Measurements from ENCODE around the gene PDE3A.

PDE3A gene

DNA sequence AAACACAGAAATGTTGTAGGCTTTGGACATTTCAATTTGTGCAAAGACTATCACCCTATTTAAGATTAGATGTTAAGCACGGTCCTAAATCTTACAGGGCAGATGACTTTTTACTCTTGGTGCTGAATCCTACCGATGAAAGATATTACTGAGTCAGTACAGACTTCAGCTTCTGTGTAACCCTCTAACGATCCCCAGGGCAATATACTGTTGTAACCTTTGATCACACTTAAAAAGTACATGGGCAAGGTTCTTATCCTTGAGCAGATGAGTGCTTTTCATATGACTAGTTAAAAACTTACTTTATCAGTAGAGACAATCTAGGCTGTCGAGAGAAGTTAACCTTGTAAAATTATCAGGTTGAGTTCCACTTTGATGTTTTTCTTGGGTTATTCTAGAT is 22.5 kb downstream of the PDE3A start:
- TF ChIP-seq, protein P1, sequence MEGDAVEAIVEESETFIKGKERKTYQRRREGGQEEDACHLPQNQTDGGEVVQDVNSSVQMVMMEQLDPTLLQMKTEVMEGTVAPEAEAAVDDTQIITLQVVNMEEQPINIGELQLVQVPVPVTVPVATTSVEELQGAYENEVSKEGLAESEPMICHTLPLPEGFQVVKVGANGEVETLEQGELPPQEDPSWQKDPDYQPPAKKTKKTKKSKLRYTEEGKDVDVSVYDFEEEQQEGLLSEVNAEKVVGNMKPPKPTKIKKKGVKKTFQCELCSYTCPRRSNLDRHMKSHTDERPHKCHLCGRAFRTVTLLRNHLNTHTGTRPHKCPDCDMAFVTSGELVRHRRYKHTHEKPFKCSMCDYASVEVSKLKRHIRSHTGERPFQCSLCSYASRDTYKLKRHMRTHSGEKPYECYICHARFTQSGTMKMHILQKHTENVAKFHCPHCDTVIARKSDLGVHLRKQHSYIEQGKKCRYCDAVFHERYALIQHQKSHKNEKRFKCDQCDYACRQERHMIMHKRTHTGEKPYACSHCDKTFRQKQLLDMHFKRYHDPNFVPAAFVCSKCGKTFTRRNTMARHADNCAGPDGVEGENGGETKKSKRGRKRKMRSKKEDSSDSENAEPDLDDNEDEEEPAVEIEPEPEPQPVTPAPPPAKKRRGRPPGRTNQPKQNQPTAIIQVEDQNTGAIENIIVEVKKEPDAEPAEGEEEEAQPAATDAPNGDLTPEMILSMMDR (IDR thresholded peaks at IDR 0.05; ENCODE audit: insufficient read depth, low read length, poor library complexity, severe bottlenecking), result no peak
- no peaks in the 10 kb centered on the region for H3K36me3 ChIP-seq (ENCODE audit: control insufficient read depth, insufficient read depth, low read length)
- DNase-seq (ENCODE audit: extremely low read depth, insufficient read length), result no peak
- H3K4me3 ChIP-seq (replicated peaks; ENCODE audit: low read depth, low read length), result no peak overlapping the region
- H3K27me3 ChIP-seq (replicated peaks; ENCODE audit: control insufficient read depth, insufficient read depth, low read length), result no peaks in the 10 kb centered on the region

DNA sequence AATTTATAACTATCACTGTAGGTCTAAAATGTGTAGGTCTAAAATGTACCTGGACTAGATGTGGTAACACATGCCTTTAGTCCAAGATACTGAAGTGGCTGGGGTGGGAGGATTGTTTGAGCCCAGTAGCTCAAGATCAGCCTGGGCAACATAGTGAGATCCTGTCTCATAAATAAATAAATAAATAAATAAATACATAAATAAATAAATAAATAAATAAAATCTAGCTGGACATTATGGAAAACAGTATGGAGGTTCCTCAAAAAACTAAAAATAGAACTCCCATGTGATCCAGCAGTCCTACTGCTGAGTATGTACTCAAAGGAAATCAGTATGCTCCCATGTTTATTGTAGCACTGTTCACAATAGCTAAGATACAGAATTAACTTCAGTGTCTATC is 24.0 kb downstream of the PDE3A start:
- no peak overlapping the region for H3K4me3 ChIP-seq (replicated peaks; ENCODE audit: low read depth, low read length)
- H3K36me3 ChIP-seq (ENCODE audit: control insufficient read depth, insufficient read depth, low read length), result no peaks in the 10 kb centered on the region
- TF ChIP-seq, protein P1 (IDR thresholded peaks at IDR 0.05; ENCODE audit: insufficient read depth, low read length, poor library complexity, severe bottlenecking), result no peak
- H3K27me3 ChIP-seq (replicated peaks; ENCODE audit: control insufficient read depth, insufficient read depth, low read length), result no peaks in the 10 kb centered on the region
- no peak for DNase-seq (ENCODE audit: extremely low read depth, insufficient read length)

DNA sequence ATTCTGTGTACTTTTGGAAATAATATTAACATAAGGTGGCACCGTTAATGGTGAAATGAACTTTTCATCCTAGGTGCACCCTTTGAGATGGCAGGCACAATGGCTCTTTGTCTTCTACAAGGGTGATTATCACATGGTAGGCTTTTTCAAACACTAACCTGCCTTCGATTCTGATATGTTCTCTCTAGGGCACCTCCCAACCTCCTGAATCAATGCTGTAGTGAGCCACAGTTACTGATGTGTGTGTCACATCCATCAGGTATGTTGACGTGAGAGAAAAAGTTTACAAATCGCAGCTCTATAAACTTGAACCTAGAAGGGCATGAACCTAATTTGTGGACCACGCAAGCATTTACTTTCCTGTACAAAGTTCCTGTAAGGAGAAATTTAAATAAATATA is 25.4 kb downstream of the PDE3A start:
- no peak overlapping the region for H3K4me3 ChIP-seq (replicated peaks; ENCODE audit: low read depth, low read length)
- H3K36me3 ChIP-seq (ENCODE audit: control insufficient read depth, insufficient read depth, low read length), result no peaks in the 10 kb centered on the region
- DNase-seq (ENCODE audit: extremely low read depth, insufficient read length), result no peak
- TF ChIP-seq, protein P1 (IDR thresholded peaks at IDR 0.05; ENCODE audit: insufficient read depth, low read length, poor library complexity, severe bottlenecking), result no peak
- H3K27me3 ChIP-seq (replicated peaks; ENCODE audit: control insufficient read depth, insufficient read depth, low read length), result no peaks in the 10 kb centered on the region

DNA sequence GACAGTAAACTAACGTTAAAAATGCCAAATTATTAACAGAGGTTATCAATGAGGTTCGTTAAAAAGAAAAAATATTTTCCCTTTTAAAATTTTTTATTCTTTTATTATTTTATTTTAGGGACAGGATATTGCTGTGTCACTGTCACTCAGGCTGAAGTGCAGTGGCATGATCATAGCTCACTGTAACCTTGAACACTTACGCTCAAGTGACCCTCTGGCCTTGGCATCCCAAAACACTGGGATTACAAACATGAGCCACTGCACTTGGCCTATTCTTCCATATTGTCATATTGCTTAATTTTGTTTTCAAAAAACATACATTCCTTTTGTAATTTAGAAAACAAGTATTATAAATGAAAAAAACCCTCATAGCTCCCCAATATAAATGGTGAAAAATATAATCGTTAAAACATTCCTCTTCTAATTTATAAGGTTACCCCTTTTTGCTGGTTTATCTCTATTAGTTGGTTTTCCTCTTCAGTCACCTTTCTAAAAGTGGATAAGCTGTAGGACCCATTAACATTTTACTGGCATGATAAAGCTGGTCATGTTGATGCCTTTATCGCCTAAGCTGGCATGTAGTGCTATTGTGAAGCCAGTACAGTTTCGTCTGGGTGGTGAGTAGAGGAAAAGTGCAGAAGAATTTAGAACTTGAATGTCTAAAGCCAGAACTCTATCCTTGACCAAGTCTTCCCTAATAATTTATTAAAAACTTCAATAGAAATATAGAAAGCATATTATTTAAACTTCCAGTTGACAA is 27.6 kb downstream of the PDE3A start:
- TF ChIP-seq, protein P1 (IDR thresholded peaks at IDR 0.05; ENCODE audit: insufficient read depth, low read length, poor library complexity, severe bottlenecking), result no peak

DNA sequence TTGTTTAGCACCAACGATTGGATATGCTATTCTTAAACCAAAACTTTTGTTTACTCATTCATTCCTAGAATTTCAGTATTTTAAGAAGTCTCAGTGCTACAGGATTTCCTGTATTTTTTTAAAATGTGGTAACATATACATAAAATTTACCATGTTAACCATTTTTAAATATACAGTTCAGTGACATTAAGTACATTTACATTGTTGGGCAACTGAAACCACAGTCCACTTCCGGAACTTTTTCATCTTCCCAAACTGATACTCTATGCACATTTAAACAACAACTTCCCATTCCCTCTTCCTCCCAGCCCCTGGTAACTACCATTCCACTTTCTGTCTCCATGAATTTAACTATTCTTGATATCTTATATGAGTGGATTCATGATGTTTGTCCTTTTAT is 30.3 kb downstream of the PDE3A start:
- no peaks in the 10 kb centered on the region for H3K27me3 ChIP-seq (replicated peaks; ENCODE audit: control insufficient read depth, insufficient read depth, low read length)
- TF ChIP-seq, protein P1 (IDR thresholded peaks at IDR 0.05; ENCODE audit: insufficient read depth, low read length, poor library complexity, severe bottlenecking), result no peak

More for the DNA sequence above, 27.6 kb downstream of the PDE3A start:
- H3K36me3 ChIP-seq (ENCODE audit: control insufficient read depth, insufficient read depth, low read length), result no peaks in the 10 kb centered on the region
- H3K27me3 ChIP-seq (replicated peaks; ENCODE audit: control insufficient read depth, insufficient read depth, low read length), result no peaks in the 10 kb centered on the region
- no peak for DNase-seq (ENCODE audit: extremely low read depth, insufficient read length)
- H3K4me3 ChIP-seq (replicated peaks; ENCODE audit: low read depth, low read length), result no peak overlapping the region

More for the DNA sequence above, 30.3 kb downstream of the PDE3A start:
- H3K36me3 ChIP-seq (ENCODE audit: control insufficient read depth, insufficient read depth, low read length), result no peaks in the 10 kb centered on the region
- H3K4me3 ChIP-seq (replicated peaks; ENCODE audit: low read depth, low read length), result no peak overlapping the region
- DNase-seq (ENCODE audit: extremely low read depth, insufficient read length), result no peak
